PFSK-1 (cell line): ENCODE measurements around the gene PEMT.

Experiments used
- FOXP2 ChIP-seq: optimal IDR thresholded peaks from 2 replicates; pipeline ENCODE3; 2011; ENCODE audit warnings: borderline replicate concordance, control low read depth, inconsistent platforms; ENCODE audit not compliant: insufficient read depth; ENCODE audit errors: extremely low read length, extremely low read depth
- POLR2AphosphoS5 ChIP-seq: IDR thresholded peaks from 2 replicates; pipeline ENCODE4 v1.6.1; 2012; ENCODE audit warnings: low read depth, mild to moderate bottlenecking, control low read depth, low read length, moderate library complexity
- SIN3A ChIP-seq: IDR thresholded peaks from 2 replicates; pipeline ENCODE4 v1.6.1; 2012; ENCODE audit warnings: mild to moderate bottlenecking, low read length, moderate library complexity, borderline replicate concordance; ENCODE audit not compliant: insufficient read depth
- TAF1 ChIP-seq: IDR thresholded peaks from 2 replicates; pipeline ENCODE4 v1.6.1; 2012; ENCODE audit warnings: low read length, control low read depth, borderline replicate concordance; ENCODE audit not compliant: insufficient read depth
- TF ChIP-seq, protein P1 (sequence below), 2 experiments: IDR thresholded peaks; 2 replicates each; pipeline versions ENCODE4 v1.6.1 to v1.8.0; 2011 to 2012; ENCODE audit warnings: low read depth in 2 of 2, low read length in 2 of 2, control low read depth in 1 of 2, inconsistent platforms in 1 of 2, mild to moderate bottlenecking in 1 of 2, moderate library complexity in 1 of 2; ENCODE audit not compliant: insufficient read depth in 1 of 2

The PEMT gene

GRCh38 chr17:17506181-17506741 is 85.2 kb downstream of the PEMT start:
- TF ChIP-seq FOXP2 (no peak), SIN3A (no peak), POLR2AphosphoS5 (no peak), TAF1 (no peak)
- TF ChIP-seq, protein P1, sequence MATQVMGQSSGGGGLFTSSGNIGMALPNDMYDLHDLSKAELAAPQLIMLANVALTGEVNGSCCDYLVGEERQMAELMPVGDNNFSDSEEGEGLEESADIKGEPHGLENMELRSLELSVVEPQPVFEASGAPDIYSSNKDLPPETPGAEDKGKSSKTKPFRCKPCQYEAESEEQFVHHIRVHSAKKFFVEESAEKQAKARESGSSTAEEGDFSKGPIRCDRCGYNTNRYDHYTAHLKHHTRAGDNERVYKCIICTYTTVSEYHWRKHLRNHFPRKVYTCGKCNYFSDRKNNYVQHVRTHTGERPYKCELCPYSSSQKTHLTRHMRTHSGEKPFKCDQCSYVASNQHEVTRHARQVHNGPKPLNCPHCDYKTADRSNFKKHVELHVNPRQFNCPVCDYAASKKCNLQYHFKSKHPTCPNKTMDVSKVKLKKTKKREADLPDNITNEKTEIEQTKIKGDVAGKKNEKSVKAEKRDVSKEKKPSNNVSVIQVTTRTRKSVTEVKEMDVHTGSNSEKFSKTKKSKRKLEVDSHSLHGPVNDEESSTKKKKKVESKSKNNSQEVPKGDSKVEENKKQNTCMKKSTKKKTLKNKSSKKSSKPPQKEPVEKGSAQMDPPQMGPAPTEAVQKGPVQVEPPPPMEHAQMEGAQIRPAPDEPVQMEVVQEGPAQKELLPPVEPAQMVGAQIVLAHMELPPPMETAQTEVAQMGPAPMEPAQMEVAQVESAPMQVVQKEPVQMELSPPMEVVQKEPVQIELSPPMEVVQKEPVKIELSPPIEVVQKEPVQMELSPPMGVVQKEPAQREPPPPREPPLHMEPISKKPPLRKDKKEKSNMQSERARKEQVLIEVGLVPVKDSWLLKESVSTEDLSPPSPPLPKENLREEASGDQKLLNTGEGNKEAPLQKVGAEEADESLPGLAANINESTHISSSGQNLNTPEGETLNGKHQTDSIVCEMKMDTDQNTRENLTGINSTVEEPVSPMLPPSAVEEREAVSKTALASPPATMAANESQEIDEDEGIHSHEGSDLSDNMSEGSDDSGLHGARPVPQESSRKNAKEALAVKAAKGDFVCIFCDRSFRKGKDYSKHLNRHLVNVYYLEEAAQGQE (IDR thresholded peaks at IDR 0.05; ENCODE audit: insufficient read depth in 1 of 2, low read depth in 2 of 2, low read length in 2 of 2): no peak

- TF ChIP-seq SIN3A: no peak
- no peak for TF ChIP-seq TAF1
- no peak for TF ChIP-seq FOXP2
- TF ChIP-seq, protein P1 (IDR thresholded peaks at IDR 0.05; ENCODE audit: insufficient read depth in 1 of 2, low read depth in 2 of 2, low read length in 2 of 2): no peak
- TF ChIP-seq POLR2AphosphoS5: no peak
Observed at GRCh38 chr17:17505610-17506171, 85.8 kb downstream of the PEMT start.

DNA sequence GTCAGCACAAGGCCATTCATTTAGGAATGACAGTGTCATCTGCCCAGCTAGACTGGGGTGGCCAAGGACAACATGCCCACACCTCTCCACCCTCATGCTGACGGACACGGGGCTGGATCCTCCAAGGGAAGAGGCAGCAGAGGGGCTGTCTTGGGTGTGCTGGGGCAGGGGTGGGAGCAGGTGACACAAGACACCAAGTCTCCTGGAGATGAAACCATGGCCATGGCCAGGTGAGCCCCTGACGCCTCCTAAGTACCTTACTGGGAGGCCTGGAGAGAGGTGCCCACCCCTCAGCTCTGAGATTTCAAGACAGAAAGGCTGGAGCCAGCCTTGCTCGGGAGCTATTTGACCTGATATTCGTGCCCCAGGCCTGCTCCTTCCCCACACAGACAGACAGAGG is 86.4 kb downstream of the PEMT start:
- TF ChIP-seq TAF1 (no peak), SIN3A (no peak), POLR2AphosphoS5 (no peak), FOXP2 (no peak)
- TF ChIP-seq, protein P1 (IDR thresholded peaks at IDR 0.05; ENCODE audit: insufficient read depth in 1 of 2, low read depth in 2 of 2, low read length in 2 of 2): no peak

DNA sequence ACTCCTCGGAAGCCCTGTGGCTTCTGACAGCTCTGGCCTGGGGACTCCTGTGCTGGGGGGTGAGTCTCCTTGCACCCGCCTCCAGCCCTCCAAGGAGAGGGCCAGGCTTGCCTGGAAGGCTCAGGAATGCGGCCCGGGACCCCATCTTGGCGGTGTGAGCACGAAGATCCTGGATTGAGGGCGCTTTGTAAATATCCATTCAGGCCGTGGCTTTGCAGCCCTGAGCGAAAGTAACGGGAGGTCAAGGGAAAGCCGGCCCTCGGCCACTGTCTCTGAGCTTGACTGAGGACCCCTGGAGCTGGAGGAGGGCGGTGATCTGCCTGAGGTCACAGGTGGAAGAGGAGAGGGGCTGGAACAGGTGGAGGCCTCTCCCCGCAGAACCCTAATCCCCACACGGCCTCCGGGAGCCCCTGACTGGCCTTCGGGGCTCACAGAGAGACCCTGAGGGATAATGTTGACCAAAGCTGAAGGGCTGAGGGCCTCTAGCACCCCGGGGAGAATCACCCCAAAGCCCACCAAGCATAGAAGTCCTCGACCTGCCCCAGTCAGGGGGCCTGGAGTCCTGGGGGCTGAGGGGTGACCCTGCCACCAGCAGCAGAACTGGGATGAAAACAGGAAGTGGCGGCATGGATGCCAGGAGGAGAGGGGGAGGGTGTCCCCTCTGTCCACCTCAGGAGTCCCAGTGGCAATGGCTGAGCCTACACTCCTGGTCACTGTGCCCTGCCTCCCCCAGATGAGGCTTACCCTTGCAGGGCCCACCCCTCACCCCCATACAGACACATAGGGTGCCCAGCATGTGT is 87.0 kb downstream of the PEMT start:
- TF ChIP-seq SIN3A (no peak), TAF1 (no peak), FOXP2 (no peak), POLR2AphosphoS5 (no peak)
- TF ChIP-seq, protein P1 (IDR thresholded peaks at IDR 0.05; ENCODE audit: insufficient read depth in 1 of 2, low read depth in 2 of 2, low read length in 2 of 2): no peak
